ENCODE data around the gene FZD7. TPM values are rescaled to one million over a fixed set of nuclear protein-coding genes. Genes with fewer than 3 reads are reported as not detected.

Gene FZD7
- total and polyA plus RNA-seq, 12 donors = 2.3 to 51.1 (median 28.4) TPM

DNA sequence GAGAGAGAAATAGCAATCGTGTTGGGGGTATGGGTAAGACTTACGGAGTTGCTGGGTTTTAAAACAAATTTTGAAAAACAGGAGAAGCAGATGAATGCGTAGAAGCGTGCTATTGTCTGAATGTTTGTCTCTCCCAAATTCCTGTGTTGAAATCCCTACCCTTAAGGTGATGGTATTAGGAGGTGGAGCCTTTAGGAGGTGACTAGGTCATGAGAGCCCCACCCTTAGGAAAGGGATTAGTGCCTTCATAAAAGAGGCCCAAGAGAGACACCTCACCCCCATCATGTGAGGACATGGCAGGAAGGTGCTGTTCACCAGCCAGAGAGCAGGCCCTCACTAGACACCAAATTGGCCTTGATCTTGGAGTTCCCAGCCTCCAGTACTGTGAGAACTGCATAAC, 40.7 kb upstream of the FZD7 start:
- intact Hi-C loops (cut with DNase I) = no loop called here
- ATAC-seq (no peak), DNase-seq (no peak)
- Histone ChIP-seq H3K27ac (no peak overlapping the region), H3K36me3 (no peaks in the 10 kb centered on the region), H3K4me1 (no peaks in the 10 kb centered on the region), H3K9me3 (no peaks in the 10 kb centered on the region), H3K4me3 (no peak overlapping the region), H3K27me3 (no peaks in the 10 kb centered on the region)
- TF ChIP-seq, protein P1, sequence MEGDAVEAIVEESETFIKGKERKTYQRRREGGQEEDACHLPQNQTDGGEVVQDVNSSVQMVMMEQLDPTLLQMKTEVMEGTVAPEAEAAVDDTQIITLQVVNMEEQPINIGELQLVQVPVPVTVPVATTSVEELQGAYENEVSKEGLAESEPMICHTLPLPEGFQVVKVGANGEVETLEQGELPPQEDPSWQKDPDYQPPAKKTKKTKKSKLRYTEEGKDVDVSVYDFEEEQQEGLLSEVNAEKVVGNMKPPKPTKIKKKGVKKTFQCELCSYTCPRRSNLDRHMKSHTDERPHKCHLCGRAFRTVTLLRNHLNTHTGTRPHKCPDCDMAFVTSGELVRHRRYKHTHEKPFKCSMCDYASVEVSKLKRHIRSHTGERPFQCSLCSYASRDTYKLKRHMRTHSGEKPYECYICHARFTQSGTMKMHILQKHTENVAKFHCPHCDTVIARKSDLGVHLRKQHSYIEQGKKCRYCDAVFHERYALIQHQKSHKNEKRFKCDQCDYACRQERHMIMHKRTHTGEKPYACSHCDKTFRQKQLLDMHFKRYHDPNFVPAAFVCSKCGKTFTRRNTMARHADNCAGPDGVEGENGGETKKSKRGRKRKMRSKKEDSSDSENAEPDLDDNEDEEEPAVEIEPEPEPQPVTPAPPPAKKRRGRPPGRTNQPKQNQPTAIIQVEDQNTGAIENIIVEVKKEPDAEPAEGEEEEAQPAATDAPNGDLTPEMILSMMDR (IDR thresholded peaks at IDR 0.05) = no peak
- WGBS, 2 donors = 94 to 99% methylated on average over 4 of the region's 4 CpGs

DNA sequence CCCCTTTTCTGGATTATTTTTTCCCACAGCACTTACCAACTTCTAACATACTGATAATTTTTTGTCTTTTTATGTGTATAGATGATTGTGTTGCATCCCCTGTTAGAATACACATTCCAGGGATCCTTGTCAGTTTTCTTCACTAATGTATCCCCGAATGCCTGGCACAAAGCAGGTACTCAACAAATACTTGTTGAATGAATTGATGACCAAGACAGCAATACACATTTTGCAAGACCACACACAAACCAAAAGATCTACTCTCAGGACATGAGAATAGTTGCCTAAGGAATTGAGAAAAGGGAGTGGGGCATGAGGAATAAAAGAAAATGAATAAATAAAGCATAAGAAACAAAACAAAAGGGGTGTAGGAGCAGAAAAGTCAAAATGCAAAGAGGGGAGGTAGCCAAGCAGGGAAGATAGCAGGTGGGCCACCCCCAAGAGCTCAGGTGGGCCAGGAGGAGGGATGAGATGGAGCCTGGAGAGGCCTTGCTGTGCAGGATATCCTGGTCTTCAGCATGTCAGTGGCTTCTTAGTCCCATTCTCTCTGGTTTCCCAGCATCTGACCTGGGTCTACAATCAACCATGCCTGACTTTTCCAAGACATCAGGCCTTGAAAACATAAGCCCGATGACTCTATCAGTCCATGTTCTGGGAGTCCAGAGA, 38.5 kb upstream of the FZD7 start:
- Histone ChIP-seq H3K9me3 (no peaks in the 10 kb centered on the region), H3K4me1 (peaks cover 0 to 8% (median 0%) of the 10 kb centered on the region in 9 donors), H3K4me3 (no peak overlapping the region), H3K27ac (no peak overlapping the region), H3K27me3 (no peaks in the 10 kb centered on the region), H3K36me3 (no peaks in the 10 kb centered on the region)
- intact Hi-C loops (cut with DNase I) = no loop called here
- 90 to 91% methylated on average over 2 of the region's 2 CpGs for WGBS, 2 donors
- TF ChIP-seq, protein P1 (IDR thresholded peaks at IDR 0.05) = no peak
- ATAC-seq (no peak), DNase-seq (no peak)

DNA sequence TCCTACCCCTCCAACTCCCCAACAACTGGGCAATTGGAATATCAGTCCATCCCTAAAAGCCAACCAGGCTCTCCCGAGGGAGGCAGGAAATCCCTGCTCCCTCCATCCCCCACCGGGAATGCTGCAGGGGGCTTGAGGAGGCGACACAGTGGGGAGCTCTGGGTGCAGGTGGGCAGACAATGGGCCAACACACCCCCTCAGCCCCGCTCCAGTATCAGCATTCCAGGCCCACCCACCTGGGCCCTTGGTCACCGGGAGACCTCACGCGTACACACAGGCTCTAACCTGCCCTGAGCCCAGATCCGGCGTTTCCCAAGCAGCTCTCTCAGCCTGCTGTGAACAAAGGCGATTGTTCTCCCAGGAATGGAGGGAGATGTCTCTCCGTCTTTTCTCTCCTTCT, 37.6 kb upstream of the FZD7 start:
- intact Hi-C loops (cut with DNase I) = no loop called here
- WGBS, 2 donors = 42 to 63% methylated on average over 11 of the region's 11 CpGs
- Histone ChIP-seq H3K36me3 (no peaks in the 10 kb centered on the region), H3K27ac (no peak overlapping the region), H3K4me1 (peaks cover 0 to 9% (median 3%) of the 10 kb centered on the region in 9 donors), H3K4me3 (no peak overlapping the region), H3K27me3 (no peaks in the 10 kb centered on the region), H3K9me3 (no peaks in the 10 kb centered on the region)
- no peak for DNase-seq
- no peak for ATAC-seq
- TF ChIP-seq, protein P1 (IDR thresholded peaks at IDR 0.05) = no peak

DNA sequence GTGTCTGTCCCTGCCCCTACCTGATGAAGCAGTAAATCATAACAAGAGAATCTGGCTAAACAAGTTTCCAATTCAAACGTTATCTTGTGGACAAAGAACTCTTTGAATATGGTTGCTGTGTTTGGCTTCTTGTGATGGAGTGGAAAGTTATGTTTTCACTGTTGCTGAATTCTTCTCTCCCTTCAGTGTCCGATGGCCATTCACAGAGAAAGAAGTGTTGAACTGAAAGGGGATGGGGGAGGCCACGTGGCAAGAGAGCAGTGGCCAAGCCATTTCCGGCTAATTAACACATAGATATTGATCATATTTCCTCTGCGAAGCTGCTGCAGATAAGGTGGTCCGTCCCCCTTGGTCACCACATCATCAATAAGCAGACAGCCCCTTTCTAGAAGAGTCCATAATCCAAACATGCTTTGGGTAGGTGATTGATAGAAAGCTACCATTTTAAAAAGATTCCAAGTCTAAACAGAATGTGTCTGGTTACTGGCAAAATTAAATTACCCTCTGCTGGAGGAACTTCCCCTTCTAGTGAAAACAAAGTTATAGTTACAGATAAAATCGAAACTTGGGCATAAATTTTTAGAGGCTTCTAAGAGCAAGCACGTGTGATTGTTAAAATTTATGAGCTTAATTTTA, 36.9 kb upstream of the FZD7 start:
- TF ChIP-seq, protein P1 (IDR thresholded peaks at IDR 0.05) = no peak
- Histone ChIP-seq H3K9me3 (no peaks in the 10 kb centered on the region), H3K36me3 (no peaks in the 10 kb centered on the region), H3K27ac (no peak overlapping the region), H3K27me3 (no peaks in the 10 kb centered on the region), H3K4me3 (no peak overlapping the region), H3K4me1 (peaks cover 0 to 9% (median 3%) of the 10 kb centered on the region in 9 donors)
- no peak for DNase-seq
- intact Hi-C loops (cut with DNase I) = no loop called here
- 59 to 61% methylated on average over 8 of the region's 8 CpGs for WGBS, 2 donors
- ATAC-seq = no peak
